OCI-LY7 (cell line): ENCODE data around the gene CFAP92.

Source experiments
- CTCF ChIP-seq: fragments of 200-600 bp; sonication (generic); conservative IDR thresholded peaks from 2 replicates; pipeline ENCODE4 v1.5.1; 2014; ENCODE audit warnings: mild to moderate bottlenecking, antibody characterized with exemption, low read length, moderate library complexity, mixed read lengths
- EZH2phosphoT487 ChIP-seq: fragments of 200-600 bp; sonication (generic); IDR thresholded peaks from 2 replicates; pipeline ENCODE4 v1.6.1; 2018; ENCODE audit warnings: low read depth, borderline replicate concordance, mild to moderate bottlenecking, mixed run types, antibody characterized with exemption, low read length, moderate library complexity, mixed read lengths

GRCh38 chr3:128936341-128936740 lies 57.5 kb downstream of the CFAP92 start:
- TF ChIP-seq CTCF (no peak), EZH2phosphoT487 (no peak)
